GM18526 (cell line): ENCODE results near the gene MAGOH.

ENCODE experiments used
- POLR2A ChIP-seq: IDR thresholded peaks from 3 replicates; pipeline ENCODE4 v1.6.1; 2011; ENCODE audit not compliant: insufficient read length; ENCODE audit errors: extremely low read depth

MAGOH gene

GRCh38 chr1:53214376-53214940, 23.9 kb downstream of the MAGOH start:
- no peak for TF ChIP-seq POLR2A

- no peak for TF ChIP-seq POLR2A
These were observed 27.4 kb downstream of the MAGOH start for GRCh38 chr1:53210954-53211353.

- TF ChIP-seq POLR2A, result no peak
These were observed 28.0 kb downstream of the MAGOH start for GRCh38 chr1:53210352-53210751.

- no peak for TF ChIP-seq POLR2A
These were observed 30.6 kb downstream of the MAGOH start for GRCh38 chr1:53207726-53208125.

- TF ChIP-seq POLR2A, result no peak
These were observed 31.5 kb downstream of the MAGOH start for GRCh38 chr1:53206735-53207379.

GRCh38 chr1:53203466-53203865, 34.9 kb downstream of the MAGOH start:
- no peak for TF ChIP-seq POLR2A

- TF ChIP-seq POLR2A, result no peak
These were observed 40.1 kb downstream of the MAGOH start for GRCh38 chr1:53198241-53198651.

GRCh38 chr1:53197291-53198200, 40.8 kb downstream of the MAGOH start:
- no peak for TF ChIP-seq POLR2A

GRCh38 chr1:53196485-53197290, 41.6 kb downstream of the MAGOH start, which contains the start of gene CPT2:
Gene CPT2 (plus strand): TSS chr1:53196824. CDS start chr1:53196944, 120 bp downstream.
- peak; percentile 96 for TF ChIP-seq POLR2A

GRCh38 chr1:53196017-53196484, 42.3 kb downstream of the MAGOH start:
- no peak for TF ChIP-seq POLR2A

GRCh38 chr1:53195246-53196016, 42.9 kb downstream of the MAGOH start:
- no peak for TF ChIP-seq POLR2A

GRCh38 chr1:53190210-53190611, 48.1 kb downstream of the MAGOH start:
- TF ChIP-seq POLR2A, result no peak

GRCh38 chr1:53189061-53189460, 49.3 kb downstream of the MAGOH start:
- no peak for TF ChIP-seq POLR2A

GRCh38 chr1:53188099-53188498, 50.2 kb downstream of the MAGOH start:
- no peak for TF ChIP-seq POLR2A
